K562 (cell line): ENCODE results near the gene SND1. TPM values are rescaled to one million over a fixed set of nuclear protein-coding genes. Genes with fewer than 3 reads are reported as not detected.

Source experiments
- CREB3L1 ChIP-seq: fragments of 450-650 bp; IDR thresholded peaks from 2 replicates; pipeline ENCODE4 v1.6.1; 2014; ENCODE audit warnings: low read depth, mild to moderate bottlenecking, moderate library complexity, borderline replicate concordance
- CXXC5 ChIP-seq: fragments of 250-450 bp; sonication (Bioruptor Pico); IDR thresholded peaks from 2 replicates; pipeline ENCODE4 v1.8.0; 2022; ENCODE audit warnings: inconsistent platforms, mild to moderate bottlenecking, moderate library complexity
- E2F4 ChIP-seq: sonication (generic); formaldehyde crosslinking; IDR thresholded peaks from 2 replicates; pipeline ENCODE4 v1.8.0; 2022; ENCODE audit warnings: mild to moderate bottlenecking, low read depth, missing genetic modification reagents
- GABPB1 ChIP-seq: sonication (generic); formaldehyde crosslinking; IDR thresholded peaks from 2 replicates; pipeline ENCODE4 v1.8.0; 2022; ENCODE audit warnings: mild to moderate bottlenecking, missing genetic modification reagents
- GATAD2A ChIP-seq: fragments of 450-650 bp; IDR thresholded peaks from 2 replicates; pipeline ENCODE4 v1.6.1; 2017
- HNRNPH1 ChIP-seq: fragments of 200-400 bp; formaldehyde crosslinking; optimal IDR thresholded peaks from 2 replicates; pipeline ENCODE3; 2017; ENCODE audit warnings: low read depth, mild to moderate bottlenecking, low read length, moderate library complexity
- MEF2D ChIP-seq: conservative IDR thresholded peaks from 2 replicates; pipeline ENCODE4 v1.6.1; 2016; ENCODE audit warnings: low read depth, missing genetic modification characterization, missing compliant biosample characterization
- NFE2L1 ChIP-seq: fragments of 450-650 bp; IDR thresholded peaks from 2 replicates; pipeline ENCODE4 v1.6.1; 2016; ENCODE audit warnings: missing genetic modification characterization, low read depth, mild to moderate bottlenecking, missing compliant biosample characterization, moderate library complexity, borderline replicate concordance
- NR2C1 ChIP-seq, 2 experiments: fragments of 450-650 bp; IDR thresholded peaks; 2 replicates each; pipeline ENCODE4 v1.6.1; 2017; ENCODE audit warnings: mild to moderate bottlenecking in 2 of 2, antibody characterized with exemption in 1 of 2, inconsistent platforms in 1 of 2, missing compliant biosample characterization in 1 of 2, missing genetic modification characterization in 1 of 2
- SIN3B ChIP-seq: fragments of 450-650 bp; IDR thresholded peaks from 2 replicates; pipeline ENCODE4 v1.6.1; 2017; ENCODE audit warnings: low read depth, mild to moderate bottlenecking, moderate library complexity
- SRSF3 ChIP-seq: fragments of 200-400 bp; formaldehyde crosslinking; IDR thresholded peaks from 2 replicates; pipeline ENCODE4 v1.6.1; 2016; ENCODE audit warnings: mild to moderate bottlenecking, low read length, moderate library complexity; ENCODE audit not compliant: insufficient read depth
- TAF7 ChIP-seq: fragments of 450-650 bp; IDR thresholded peaks from 2 replicates; pipeline ENCODE4 v1.6.1; 2016; ENCODE audit warnings: missing genetic modification characterization, missing compliant biosample characterization
- TCF7L2 ChIP-seq: fragments of 150-350 bp; IDR thresholded peaks from 2 replicates; pipeline ENCODE4 v1.6.1; 2016; ENCODE audit warnings: low read depth, mild to moderate bottlenecking, low read length, moderate library complexity
- TGIF2 ChIP-seq: sonication (generic); formaldehyde crosslinking; IDR thresholded peaks from 2 replicates; pipeline ENCODE4 v1.8.1; 2022; ENCODE audit warnings: mild to moderate bottlenecking, missing genetic modification reagents, moderate library complexity
- THRB ChIP-seq: fragments of 450-650 bp; formaldehyde crosslinking; conservative IDR thresholded peaks from 2 replicates; pipeline ENCODE4 v1.4.0; 2022; ENCODE audit warnings: mild to moderate bottlenecking, missing genetic modification characterization
- TRIM24 ChIP-seq, 2 experiments: fragments of 450-650 bp; IDR thresholded peaks; 2 replicates each; pipeline ENCODE4 v1.6.1; 2016
- U2AF1 ChIP-seq: fragments of 200-400 bp; formaldehyde crosslinking; optimal IDR thresholded peaks from 2 replicates; pipeline ENCODE3; 2017; ENCODE audit warnings: mild to moderate bottlenecking, low read depth, low read length, moderate library complexity
- ZZZ3 ChIP-seq: fragments of 450-650 bp; IDR thresholded peaks from 2 replicates; pipeline ENCODE4 v1.6.1; 2016; ENCODE audit warnings: antibody characterized with exemption, mild to moderate bottlenecking, moderate library complexity
- polyA plus RNA-seq, 8 experiments: library from polyadenylated mRNA; depleted of rRNA in 4 of 8; stranded (reverse) in 5 of 8; unstranded in 3 of 8; fragments of >200 nt; fragmentation: Nextera tagmentation in 2 of 8; fragmentation: Illumina TruSeq in 1 of 8; extraction: Ambion mirVana in 2 of 8; extraction: Trizol in 1 of 8; gene quantifications; 2 replicates each; pipeline versions ENCODE4 v1.2.1 to v1.2.3, GENCODE V29; 2011 to 2014; ENCODE audit warnings: inconsistent platforms in 1 of 8, missing spikeins in 1 of 8
- total RNA-seq, 7 experiments: library from RNA; depleted of rRNA in 6 of 7; stranded (reverse); fragments of >200 nt in 6 of 7; fragmentation: Illumina TruSeq in 2 of 7; extraction: Trizol in 2 of 7; gene quantifications; 2 replicates each; pipeline versions ENCODE4 v1.2.1 to v1.2.3, GENCODE V29; 2011 to 2021; ENCODE audit warnings: low replicate concordance in 1 of 7
- TF ChIP-seq, protein P1 (sequence below): IDR thresholded peaks from 2 replicates; pipeline ENCODE4 v1.6.1; 2016; ENCODE audit warnings: missing genetic modification characterization, missing compliant biosample characterization

SND1 gene
- total and polyA plus RNA-seq, 9 of the 15 experiments (the other 6 are each of a cell fraction or from before 2014, with no cell fraction given), result 46.5 to 307 (median 191) TPM

- TF ChIP-seq CREB3L1, result no peak
- no peak for TF ChIP-seq GATAD2A
- TF ChIP-seq THRB (CRISPR knock-in tag), result no peak
- TF ChIP-seq ZZZ3, result no peak
- TF ChIP-seq TAF7, result no peak
- no peak for TF ChIP-seq E2F4 (CRISPR knock-in tag)
- TF ChIP-seq NFE2L1 (tag), result peak; percentile 78
- TF ChIP-seq TCF7L2, result no peak
- TF ChIP-seq U2AF1, result no peak
- TF ChIP-seq CXXC5 (CRISPR knock-in tag), result no peak
- no peak for TF ChIP-seq GABPB1 (CRISPR knock-in tag)
- no peak for TF ChIP-seq HNRNPH1
- TF ChIP-seq SIN3B, result no peak
- no peak for TF ChIP-seq TRIM24 (IDR thresholded peaks at IDR 0.05)
- no peak for TF ChIP-seq TGIF2
- TF ChIP-seq NR2C1 (IDR thresholded peaks at IDR 0.05), result no peak
- no peak for TF ChIP-seq NR2C1 (tag; IDR thresholded peaks at IDR 0.05)
- TF ChIP-seq, protein P1, sequence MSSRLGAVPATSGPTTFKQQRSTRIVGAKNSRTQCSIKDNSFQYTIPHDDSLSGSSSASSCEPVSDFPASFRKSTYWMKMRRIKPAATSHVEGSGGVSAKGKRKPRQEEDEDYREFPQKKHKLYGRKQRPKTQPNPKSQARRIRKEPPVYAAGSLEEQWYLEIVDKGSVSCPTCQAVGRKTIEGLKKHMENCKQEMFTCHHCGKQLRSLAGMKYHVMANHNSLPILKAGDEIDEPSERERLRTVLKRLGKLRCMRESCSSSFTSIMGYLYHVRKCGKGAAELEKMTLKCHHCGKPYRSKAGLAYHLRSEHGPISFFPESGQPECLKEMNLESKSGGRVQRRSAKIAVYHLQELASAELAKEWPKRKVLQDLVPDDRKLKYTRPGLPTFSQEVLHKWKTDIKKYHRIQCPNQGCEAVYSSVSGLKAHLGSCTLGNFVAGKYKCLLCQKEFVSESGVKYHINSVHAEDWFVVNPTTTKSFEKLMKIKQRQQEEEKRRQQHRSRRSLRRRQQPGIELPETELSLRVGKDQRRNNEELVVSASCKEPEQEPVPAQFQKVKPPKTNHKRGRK (tag), result no peak
- peak; percentile 83 for TF ChIP-seq MEF2D (tag)
- no peak for TF ChIP-seq SRSF3
Measured at GRCh38 chr7:127877951-127878350, 226.0 kb downstream of the SND1 start (continued).
